K562 (cell line): ENCODE results near the gene U2AF1L4. TPM values are rescaled to one million over a fixed set of nuclear protein-coding genes. Genes with fewer than 3 reads are reported as not detected.
A peak's percentile ranks its signal among the peaks of the same experiment; 100 is the strongest.

Experiments used
- ARID1B ChIP-seq: fragments of 450-650 bp; IDR thresholded peaks from 2 replicates; pipeline ENCODE4 v1.6.1; 2016; ENCODE audit warnings: antibody characterized with exemption, mild to moderate bottlenecking, inconsistent platforms
- ELF2 ChIP-seq: fragments of 250-450 bp; sonication (Bioruptor Pico); IDR thresholded peaks from 2 replicates; pipeline ENCODE4 v1.5.0; 2021; ENCODE audit warnings: mild to moderate bottlenecking
- FOXK1 ChIP-seq: sonication (generic); formaldehyde crosslinking; IDR thresholded peaks from 2 replicates; pipeline ENCODE4 v1.8.0; 2022; ENCODE audit warnings: missing genetic modification reagents, mild to moderate bottlenecking, borderline replicate concordance
- LARP7 ChIP-seq: fragments of 450-650 bp; IDR thresholded peaks from 2 replicates; pipeline ENCODE4 v1.6.1; 2016
- MEIS2 ChIP-seq: fragments of 450-650 bp; IDR thresholded peaks from 2 replicates; pipeline ENCODE4 v1.6.1; 2014; ENCODE audit warnings: mild to moderate bottlenecking; ENCODE audit not compliant: partially characterized antibody
- NFE2 ChIP-seq: IDR thresholded peaks from 2 replicates; pipeline ENCODE4 v1.6.1; 2014; ENCODE audit warnings: antibody characterized with exemption, low read depth
- NR2C1 ChIP-seq, 2 experiments: fragments of 450-650 bp; IDR thresholded peaks; 2 replicates each; pipeline ENCODE4 v1.6.1; 2017; ENCODE audit warnings: mild to moderate bottlenecking in 2 of 2, antibody characterized with exemption in 1 of 2, inconsistent platforms in 1 of 2, missing compliant biosample characterization in 1 of 2, missing genetic modification characterization in 1 of 2
- PCBP1 ChIP-seq: fragments of 200-400 bp; formaldehyde crosslinking; IDR thresholded peaks from 2 replicates; pipeline ENCODE4 v1.6.1; 2018; ENCODE audit warnings: mild to moderate bottlenecking, low read depth, low read length; ENCODE audit not compliant: poor library complexity, severe bottlenecking
- POLR2G ChIP-seq: fragments of 200-400 bp; formaldehyde crosslinking; IDR thresholded peaks from 2 replicates; pipeline ENCODE4 v1.6.1; 2017; ENCODE audit warnings: low read depth, mild to moderate bottlenecking, antibody characterized with exemption, low read length, moderate library complexity
- SMAD4 ChIP-seq: fragments of 250-450 bp; sonication (Bioruptor Pico); conservative IDR thresholded peaks from 2 replicates; pipeline ENCODE4 v1.8.0; 2021; ENCODE audit warnings: inconsistent platforms, mild to moderate bottlenecking, moderate library complexity
- ZNF354B ChIP-seq: fragments of 250-450 bp; sonication (Bioruptor Pico); IDR thresholded peaks from 2 replicates; pipeline ENCODE4 v1.4.0; 2020
- polyA plus RNA-seq, 8 experiments: library from polyadenylated mRNA; depleted of rRNA in 4 of 8; stranded (reverse) in 5 of 8; unstranded in 3 of 8; fragments of >200 nt; fragmentation: Nextera tagmentation in 2 of 8; fragmentation: Illumina TruSeq in 1 of 8; extraction: Ambion mirVana in 2 of 8; extraction: Trizol in 1 of 8; gene quantifications; 2 replicates each; pipeline versions ENCODE4 v1.2.1 to v1.2.3, GENCODE V29; 2011 to 2014; ENCODE audit warnings: inconsistent platforms in 1 of 8, missing spikeins in 1 of 8
- total RNA-seq, 7 experiments: library from RNA; depleted of rRNA in 6 of 7; stranded (reverse); fragments of >200 nt in 6 of 7; fragmentation: Illumina TruSeq in 2 of 7; extraction: Trizol in 2 of 7; gene quantifications; 2 replicates each; pipeline versions ENCODE4 v1.2.1 to v1.2.3, GENCODE V29; 2011 to 2021; ENCODE audit warnings: low replicate concordance in 1 of 7
- TF ChIP-seq, protein P1 (sequence below): fragments of 450-650 bp; IDR thresholded peaks from 2 replicates; pipeline ENCODE4 v1.6.1; 2016; ENCODE audit warnings: low read depth
- TF ChIP-seq, protein P2 (sequence below): fragments of 450-650 bp; IDR thresholded peaks from 2 replicates; pipeline ENCODE4 v1.7.1; 2018; ENCODE audit warnings: mild to moderate bottlenecking, low read depth; ENCODE audit not compliant: partially characterized antibody
- TF ChIP-seq, protein P3 (sequence below): fragments of 200-800 bp; sonication (Bioruptor generic); IDR thresholded peaks from 2 replicates; pipeline ENCODE4 v1.6.1; 2017; ENCODE audit warnings: missing genetic modification characterization, missing compliant biosample characterization

Gene U2AF1L4
- total and polyA plus RNA-seq, 9 of the 15 experiments (the other 6 are each of a cell fraction or from before 2014, with no cell fraction given), result 8.4 to 19.5 (median 12.6) TPM

DNA sequence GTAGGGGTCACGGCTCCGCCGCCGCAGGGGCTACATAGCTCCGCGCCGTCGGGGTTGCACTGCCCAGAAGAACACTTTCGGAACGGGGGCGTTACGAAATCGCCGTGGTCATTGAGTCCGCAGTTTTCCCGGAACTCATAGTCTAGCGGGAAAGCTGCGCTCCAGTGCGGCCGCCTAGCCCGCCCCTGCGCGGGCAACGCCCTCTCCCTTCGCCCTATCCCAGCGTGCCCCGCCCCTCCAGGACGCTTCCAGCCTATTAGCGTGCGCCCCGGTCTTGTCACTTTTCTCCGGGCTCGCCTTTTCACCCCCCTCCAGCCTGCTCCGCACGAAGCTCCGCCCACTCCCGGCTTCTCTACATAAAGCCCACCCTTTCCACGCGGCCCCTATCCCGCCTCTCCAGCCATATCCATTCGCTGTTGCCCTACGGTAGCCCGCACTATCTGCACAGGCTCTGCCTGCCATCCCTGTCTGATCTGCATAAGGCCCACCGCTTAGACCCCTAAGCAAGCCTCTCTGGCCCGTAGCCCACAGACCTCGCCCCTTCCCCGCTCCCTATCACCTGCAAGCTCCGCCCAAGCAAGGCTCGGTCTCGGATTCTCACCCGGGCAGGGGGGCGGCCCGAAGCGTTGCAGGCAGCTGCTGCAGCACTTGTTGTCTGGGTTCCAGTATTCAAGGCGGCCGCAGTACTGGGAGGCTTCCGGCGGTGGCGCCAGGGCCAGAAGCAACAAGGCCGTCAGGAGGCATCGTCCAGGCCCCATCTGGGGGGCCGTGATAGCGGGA is 4.6 kb downstream of the U2AF1L4 start (continued):
- TF ChIP-seq, protein P1, sequence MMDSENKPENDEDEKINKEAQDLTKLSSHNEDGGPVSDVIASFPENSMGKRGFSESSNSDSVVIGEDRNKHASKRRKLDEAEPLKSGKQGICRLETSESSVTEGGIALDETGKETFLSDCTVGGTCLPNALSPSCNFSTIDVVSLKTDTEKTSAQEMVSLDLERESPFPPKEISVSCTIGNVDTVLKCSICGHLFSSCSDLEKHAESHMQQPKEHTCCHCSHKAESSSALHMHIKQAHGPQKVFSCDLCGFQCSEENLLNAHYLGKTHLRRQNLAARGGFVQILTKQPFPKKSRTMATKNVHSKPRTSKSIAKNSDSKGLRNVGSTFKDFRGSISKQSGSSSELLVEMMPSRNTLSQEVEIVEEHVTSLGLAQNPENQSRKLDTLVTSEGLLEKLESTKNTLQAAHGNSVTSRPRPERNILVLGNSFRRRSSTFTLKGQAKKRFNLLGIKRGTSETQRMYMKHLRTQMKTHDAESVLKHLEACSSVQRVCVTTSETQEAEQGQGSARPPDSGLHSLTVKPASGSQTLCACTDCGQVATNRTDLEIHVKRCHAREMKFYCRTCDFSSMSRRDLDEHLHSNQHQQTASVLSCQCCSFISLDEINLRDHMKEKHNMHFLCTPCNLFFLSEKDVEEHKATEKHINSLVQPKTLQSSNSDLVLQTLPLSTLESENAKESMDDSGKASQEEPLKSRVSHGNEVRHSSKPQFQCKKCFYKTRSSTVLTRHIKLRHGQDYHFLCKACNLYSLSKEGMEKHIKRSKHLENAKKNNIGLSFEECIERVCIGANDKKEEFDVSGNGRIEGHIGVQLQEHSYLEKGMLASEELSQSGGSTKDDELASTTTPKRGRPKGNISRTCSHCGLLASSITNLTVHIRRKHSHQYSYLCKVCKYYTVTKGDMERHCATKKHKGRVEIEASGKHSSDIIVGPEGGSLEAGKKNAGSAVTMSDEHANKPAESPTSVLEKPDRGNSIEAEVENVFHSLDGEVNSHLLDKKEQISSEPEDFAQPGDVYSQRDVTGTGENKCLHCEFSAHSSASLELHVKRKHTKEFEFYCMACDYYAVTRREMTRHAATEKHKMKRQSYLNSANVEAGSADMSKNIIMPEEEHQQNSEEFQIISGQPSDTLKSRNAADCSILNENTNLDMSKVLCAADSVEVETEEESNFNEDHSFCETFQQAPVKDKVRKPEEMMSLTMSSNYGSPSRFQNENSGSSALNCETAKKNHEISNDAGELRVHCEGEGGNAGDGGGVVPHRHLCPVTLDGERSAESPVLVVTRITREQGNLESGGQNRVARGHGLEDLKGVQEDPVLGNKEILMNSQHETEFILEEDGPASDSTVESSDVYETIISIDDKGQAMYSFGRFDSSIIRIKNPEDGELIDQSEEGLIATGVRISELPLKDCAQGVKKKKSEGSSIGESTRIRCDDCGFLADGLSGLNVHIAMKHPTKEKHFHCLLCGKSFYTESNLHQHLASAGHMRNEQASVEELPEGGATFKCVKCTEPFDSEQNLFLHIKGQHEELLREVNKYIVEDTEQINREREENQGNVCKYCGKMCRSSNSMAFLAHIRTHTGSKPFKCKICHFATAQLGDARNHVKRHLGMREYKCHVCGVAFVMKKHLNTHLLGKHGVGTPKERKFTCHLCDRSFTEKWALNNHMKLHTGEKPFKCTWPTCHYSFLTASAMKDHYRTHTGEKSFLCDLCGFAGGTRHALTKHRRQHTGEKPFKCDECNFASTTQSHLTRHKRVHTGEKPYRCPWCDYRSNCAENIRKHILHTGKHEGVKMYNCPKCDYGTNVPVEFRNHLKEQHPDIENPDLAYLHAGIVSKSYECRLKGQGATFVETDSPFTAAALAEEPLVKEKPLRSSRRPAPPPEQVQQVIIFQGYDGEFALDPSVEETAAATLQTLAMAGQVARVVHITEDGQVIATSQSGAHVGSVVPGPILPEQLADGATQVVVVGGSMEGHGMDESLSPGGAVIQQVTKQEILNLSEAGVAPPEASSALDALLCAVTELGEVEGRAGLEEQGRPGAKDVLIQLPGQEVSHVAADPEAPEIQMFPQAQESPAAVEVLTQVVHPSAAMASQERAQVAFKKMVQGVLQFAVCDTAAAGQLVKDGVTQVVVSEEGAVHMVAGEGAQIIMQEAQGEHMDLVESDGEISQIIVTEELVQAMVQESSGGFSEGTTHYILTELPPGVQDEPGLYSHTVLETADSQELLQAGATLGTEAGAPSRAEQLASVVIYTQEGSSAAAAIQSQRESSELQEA, result peak; percentile 84
- TF ChIP-seq, protein P2, sequence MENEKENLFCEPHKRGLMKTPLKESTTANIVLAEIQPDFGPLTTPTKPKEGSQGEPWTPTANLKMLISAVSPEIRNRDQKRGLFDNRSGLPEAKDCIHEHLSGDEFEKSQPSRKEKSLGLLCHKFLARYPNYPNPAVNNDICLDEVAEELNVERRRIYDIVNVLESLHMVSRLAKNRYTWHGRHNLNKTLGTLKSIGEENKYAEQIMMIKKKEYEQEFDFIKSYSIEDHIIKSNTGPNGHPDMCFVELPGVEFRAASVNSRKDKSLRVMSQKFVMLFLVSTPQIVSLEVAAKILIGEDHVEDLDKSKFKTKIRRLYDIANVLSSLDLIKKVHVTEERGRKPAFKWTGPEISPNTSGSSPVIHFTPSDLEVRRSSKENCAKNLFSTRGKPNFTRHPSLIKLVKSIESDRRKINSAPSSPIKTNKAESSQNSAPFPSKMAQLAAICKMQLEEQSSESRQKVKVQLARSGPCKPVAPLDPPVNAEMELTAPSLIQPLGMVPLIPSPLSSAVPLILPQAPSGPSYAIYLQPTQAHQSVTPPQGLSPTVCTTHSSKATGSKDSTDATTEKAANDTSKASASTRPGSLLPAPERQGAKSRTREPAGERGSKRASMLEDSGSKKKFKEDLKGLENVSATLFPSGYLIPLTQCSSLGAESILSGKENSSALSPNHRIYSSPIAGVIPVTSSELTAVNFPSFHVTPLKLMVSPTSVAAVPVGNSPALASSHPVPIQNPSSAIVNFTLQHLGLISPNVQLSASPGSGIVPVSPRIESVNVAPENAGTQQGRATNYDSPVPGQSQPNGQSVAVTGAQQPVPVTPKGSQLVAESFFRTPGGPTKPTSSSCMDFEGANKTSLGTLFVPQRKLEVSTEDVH, result peak; percentile 60
- TF ChIP-seq, protein P3, sequence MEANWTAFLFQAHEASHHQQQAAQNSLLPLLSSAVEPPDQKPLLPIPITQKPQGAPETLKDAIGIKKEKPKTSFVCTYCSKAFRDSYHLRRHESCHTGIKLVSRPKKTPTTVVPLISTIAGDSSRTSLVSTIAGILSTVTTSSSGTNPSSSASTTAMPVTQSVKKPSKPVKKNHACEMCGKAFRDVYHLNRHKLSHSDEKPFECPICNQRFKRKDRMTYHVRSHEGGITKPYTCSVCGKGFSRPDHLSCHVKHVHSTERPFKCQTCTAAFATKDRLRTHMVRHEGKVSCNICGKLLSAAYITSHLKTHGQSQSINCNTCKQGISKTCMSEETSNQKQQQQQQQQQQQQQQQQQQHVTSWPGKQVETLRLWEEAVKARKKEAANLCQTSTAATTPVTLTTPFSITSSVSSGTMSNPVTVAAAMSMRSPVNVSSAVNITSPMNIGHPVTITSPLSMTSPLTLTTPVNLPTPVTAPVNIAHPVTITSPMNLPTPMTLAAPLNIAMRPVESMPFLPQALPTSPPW, result peak; percentile 97
- TF ChIP-seq PCBP1 (no peak), NR2C1 (IDR thresholded peaks at IDR 0.05) (no peak), NR2C1 (tag; IDR thresholded peaks at IDR 0.05) (no peak), ELF2 (CRISPR knock-in tag) (0 out of 2 replicates have a peak, but pooled peaks have one; percentile 31), ZNF354B (no peak), SMAD4 (CRISPR knock-in tag) (peak; percentile 63), NFE2 (0 out of 2 replicates have a peak, but pooled peaks have one; percentile 6), FOXK1 (peak; percentile 93; the same call in 1 of the 2 replicates), LARP7 (0 out of 2 replicates have a peak, but pooled peaks have one; percentile 35), POLR2G (peak; percentile 89), MEIS2 (peak; percentile 59), ARID1B (peak; percentile 8)
